Endothelial cell of umbilical vein (primary cell): ENCODE measurements around the gene DIAPH2. TPM values are rescaled to one million over a fixed set of nuclear protein-coding genes. Genes with fewer than 3 reads are reported as not detected.

Experiments used
- BruUV-seq: library from RNA; stranded (reverse); fragments of 400-500 nt; replicated peaks from 2 replicates; lab custom pipeline; 2021; lab: Mats Ljungman, UMichigan
- CTCF ChIA-PET: fragments of 300-600, 350-600 bp; sonication (Branson Sonifier 250); formaldehyde crosslinking; loops from one replicate; lab custom pipeline; 2021; ENCODE audit warnings: antibody characterized with exemption, inconsistent platforms; lab: Charles Lee
- POLR2A ChIA-PET: fragments of 300-600, 350-600 bp; sonication (Branson Sonifier 250); formaldehyde crosslinking; loops from one replicate; lab custom pipeline; 2021; ENCODE audit warnings: antibody characterized with exemption, inconsistent platforms; lab: Charles Lee
- DNase-seq: peaks from one replicate; pipeline ENCODE4 v3.0.0-alpha.2; 2011; ENCODE audit warnings: low read depth, low spot score
- FAIRE-seq: peaks from 2 replicates; lab custom pipeline; 2011; peaks lifted over from hg19 to GRCh38; lab: Jason Lieb, UNC
- H2AFZ ChIP-seq: 2 replicates; pipeline ENCODE4 v1.6.0; 2012; ENCODE audit warnings: low read depth, low read length, control low read depth, inconsistent platforms
- H3K27ac ChIP-seq: 2 replicates; pipeline ENCODE4 v1.5.1; 2011; ENCODE audit warnings: low read depth, mild to moderate bottlenecking, control low read depth, low read length, moderate library complexity; ENCODE audit not compliant: insufficient read depth
- H3K27me3 ChIP-seq, 2 experiments: 2 replicates each; pipeline versions ENCODE4 v1.6.0 to v1.6.1; 2011; ENCODE audit warnings: low read length in 2 of 2, mixed read lengths in 1 of 2; ENCODE audit not compliant: control insufficient read depth in 2 of 2, insufficient read depth in 2 of 2
- H3K36me3 ChIP-seq, 2 experiments: 2 replicates in 1 of 2; 3 replicates in 1 of 2; pipeline ENCODE4 v1.5.1; 2011; ENCODE audit warnings: low read length in 2 of 2, mild to moderate bottlenecking in 1 of 2, moderate library complexity in 1 of 2; ENCODE audit not compliant: control insufficient read depth in 2 of 2, insufficient read depth in 2 of 2; ENCODE audit errors: extremely low read depth in 1 of 2
- H3K4me1 ChIP-seq: 3 replicates; pipeline ENCODE4 v1.5.1; 2011; ENCODE audit warnings: mild to moderate bottlenecking, low read length; ENCODE audit not compliant: control insufficient read depth, insufficient read depth; ENCODE audit errors: extremely low read depth
- H3K4me2 ChIP-seq: 2 replicates; pipeline ENCODE4 v1.6.1; 2011; ENCODE audit warnings: low read length, control low read depth, mixed read lengths; ENCODE audit not compliant: insufficient read depth
- H3K4me3 ChIP-seq, 3 experiments: fragments of 200-600 bp in 1 of 3; sonication (generic), shearing (Covaris generic) in 1 of 3; replicated peaks in 1 of 3; 2 replicates each; pipeline ENCODE4 v1.5.1; 2011 to 2016; ENCODE audit warnings: control low read depth in 3 of 3, low read length in 3 of 3, mild to moderate bottlenecking in 2 of 3, inconsistent platforms in 1 of 3, low read depth in 1 of 3, moderate library complexity in 1 of 3; ENCODE audit not compliant: insufficient read depth in 1 of 3
- H3K79me2 ChIP-seq: 2 replicates; pipeline ENCODE4 v1.6.0; 2012; ENCODE audit warnings: low read length, inconsistent platforms; ENCODE audit not compliant: control insufficient read depth, insufficient read depth
- H3K9ac ChIP-seq: replicated peaks from 2 replicates; pipeline ENCODE3; 2011; ENCODE audit warnings: low read length, control low read depth; ENCODE audit not compliant: insufficient read depth; ENCODE audit errors: extremely low read depth
- H3K9me1 ChIP-seq: replicated peaks from 3 replicates; pipeline ENCODE4 v1.6.0; 2011; ENCODE audit warnings: mild to moderate bottlenecking, low read length; ENCODE audit not compliant: control insufficient read depth, insufficient read depth; ENCODE audit errors: extremely low read depth
- H3K9me3 ChIP-seq: replicated peaks from 2 replicates; pipeline ENCODE4 v1.5.1; 2012; ENCODE audit warnings: low read length, inconsistent platforms; ENCODE audit not compliant: control insufficient read depth, insufficient read depth
- H4K20me1 ChIP-seq: replicated peaks from 2 replicates; pipeline ENCODE3; 2011; ENCODE audit warnings: mild to moderate bottlenecking, low read length; ENCODE audit not compliant: control insufficient read depth, insufficient read depth; ENCODE audit errors: extremely low read depth
- CTCF ChIP-seq, 2 donors: IDR thresholded peaks; 1 replicate in 1 of 2; 2 replicates in 1 of 2; pipeline ENCODE4 v1.5.1; 2011; ENCODE audit warnings: low read length in 2 of 2, mild to moderate bottlenecking in 2 of 2, moderate library complexity in 2 of 2, control low read depth in 1 of 2, inconsistent platforms in 1 of 2, low read depth in 1 of 2; ENCODE audit not compliant: insufficient read depth in 1 of 2; ENCODE audit errors: extremely low read depth in 1 of 2
- EZH2 ChIP-seq: IDR thresholded peaks from 2 replicates; pipeline ENCODE4 v1.6.1; 2012; ENCODE audit warnings: borderline replicate concordance, low read depth, mild to moderate bottlenecking, moderate library complexity, low read length, inconsistent platforms; ENCODE audit not compliant: severe bottlenecking
- FOS ChIP-seq: IDR thresholded peaks from 2 replicates; pipeline ENCODE4 v1.6.1; 2011; ENCODE audit warnings: mild to moderate bottlenecking, low read length, moderate library complexity, borderline replicate concordance; ENCODE audit not compliant: insufficient read depth
- GATA2 ChIP-seq: IDR thresholded peaks from 2 replicates; pipeline ENCODE4 v1.7.0; 2011; ENCODE audit warnings: low read depth, mild to moderate bottlenecking, moderate library complexity, mixed read lengths, low read length; ENCODE audit not compliant: insufficient read length, insufficient read depth
- JUN ChIP-seq: IDR thresholded peaks from 2 replicates; pipeline ENCODE4 v1.6.1; 2011; ENCODE audit warnings: borderline replicate concordance, low read depth; ENCODE audit not compliant: insufficient read length, insufficient read depth
- MAX ChIP-seq: IDR thresholded peaks from 2 replicates; pipeline ENCODE4 v1.6.1; 2011; ENCODE audit not compliant: insufficient read depth, insufficient read length
- MYC ChIP-seq: IDR thresholded peaks from one replicate; pipeline ENCODE4 v1.6.1; 2011; ENCODE audit warnings: mild to moderate bottlenecking, low read depth, low read length
- POLR2A ChIP-seq: IDR thresholded peaks from 2 replicates; pipeline ENCODE4 v1.6.1; 2012; ENCODE audit warnings: low read depth, mild to moderate bottlenecking, control low read depth, low read length
- POLR2AphosphoS5 ChIP-seq: IDR thresholded peaks from 2 replicates; pipeline ENCODE4 v1.6.1; 2012; ENCODE audit warnings: low read depth, mild to moderate bottlenecking, control low read depth, low read length, moderate library complexity; ENCODE audit not compliant: insufficient read depth
- dilution Hi-C: fragments of 300-500 bp; cut with MboI; formaldehyde crosslinking; loops from one replicate; pipeline ENCODE4 v1.15.0; 2019; ENCODE audit warnings: low sequenced_read_pairs; ENCODE audit not compliant: extremely low pct_ligation_motif_present
- intact Hi-C: fragments of 100-400 bp; cut with micrococcal nuclease; formaldehyde crosslinking; loops from one replicate; pipeline ENCODE4 v1.10.0; 2022
- polyA plus RNA-seq, 4 experiments: library from polyadenylated mRNA; depleted of rRNA in 3 of 4; stranded (reverse) in 3 of 4; unstranded in 1 of 4; fragments of >200 nt; gene quantifications; 2 replicates each; pipeline versions ENCODE4 v1.2.1 to v1.2.3, GENCODE V29; 2011 to 2012; ENCODE audit warnings: missing spikeins in 1 of 4
- total RNA-seq: library from RNA; stranded (reverse); gene quantifications from 2 replicates; pipeline ENCODE4 v1.2.3, GENCODE V29; 2021

Gene DIAPH2
- total and polyA plus RNA-seq, 2 donors (not counting 3 experiments of a cell fraction or from before 2014, with no cell fraction given): 3.0 to 30.0 TPM

GRCh38 chrX:96752781-96753180 is 68.1 kb downstream of the DIAPH2 start:
- H4K20me1 ChIP-seq: no peaks in the 10 kb centered on the region
- no peaks in the 10 kb centered on the region for H3K27me3 ChIP-seq
- H3K4me1 ChIP-seq: no peaks in the 10 kb centered on the region
- no peaks in the 10 kb centered on the region for H3K9me1 ChIP-seq
- BruUV-seq: no TSS peak
- H3K9ac ChIP-seq: no peak overlapping the region
- H3K4me2 ChIP-seq: no peak overlapping the region
- H3K27ac ChIP-seq: no peak overlapping the region
- no peak for TF ChIP-seq POLR2AphosphoS5
- no peak for TF ChIP-seq JUN
- no peak for TF ChIP-seq GATA2
- TF ChIP-seq MYC: no peak
- TF ChIP-seq MAX: no peak
- no peak for TF ChIP-seq CTCF (IDR thresholded peaks at IDR 0.05; ENCODE audit: extremely low read depth in 1 of 2, insufficient read depth in 1 of 2, low read depth in 1 of 2, low read length in 2 of 2)
- TF ChIP-seq EZH2: no peak
- TF ChIP-seq POLR2A: no peak
- TF ChIP-seq FOS: no peak
- dilution Hi-C loops (no loop called here), intact Hi-C loops (no loop called here)
- H2AFZ ChIP-seq: no peak overlapping the region
- H3K9me3 ChIP-seq: no peaks in the 10 kb centered on the region
- FAIRE-seq: no peak
- DNase-seq: no peak
- no peak overlapping the region for H3K4me3 ChIP-seq
- ChIA-PET CTCF (no interaction called here), POLR2A (no interaction called here)
- H3K79me2 ChIP-seq: no peaks in the 10 kb centered on the region
- H3K36me3 ChIP-seq: no peaks in the 10 kb centered on the region
